DMS53 treated with DMSO at 0.1 percent for 48 hours (cell line): ENCODE data around the gene SESN1.

ENCODE experiments used
- DNase-seq: peaks from one replicate; lab custom pipeline; 2025; ENCODE audit not compliant: unreplicated experiment; lab: John Stamatoyannopoulos, UW

The SESN1 gene

GRCh38 chr6:108966251-108966650 is 128.4 kb downstream of the SESN1 start:
- no peak for DNase-seq

GRCh38 chr6:108961985-108962384 is 132.7 kb downstream of the SESN1 start:
- no peak for DNase-seq

- no peak for DNase-seq
Observed at GRCh38 chr6:108961077-108961476, 133.6 kb downstream of the SESN1 start.

- DNase-seq, result no peak
Observed at GRCh38 chr6:108960601-108961000, 134.0 kb downstream of the SESN1 start.

GRCh38 chr6:108959972-108960582 is 134.6 kb downstream of the SESN1 start:
- no peak for DNase-seq

- DNase-seq, result no peak
Observed at GRCh38 chr6:108958900-108959770, 135.5 kb downstream of the SESN1 start.

GRCh38 chr6:108957221-108957620 is 137.4 kb downstream of the SESN1 start:
- DNase-seq, result no peak

GRCh38 chr6:108955329-108955949 is 139.2 kb downstream of the SESN1 start:
- no peak for DNase-seq

- no peak for DNase-seq
Observed at GRCh38 chr6:108953681-108954080, 141.0 kb downstream of the SESN1 start.

GRCh38 chr6:108952776-108953486 is 141.7 kb downstream of the SESN1 start:
- no peak for DNase-seq

- DNase-seq, result no peak
Observed at GRCh38 chr6:108951351-108951953, 143.2 kb downstream of the SESN1 start.

GRCh38 chr6:108948181-108948661 is 146.4 kb downstream of the SESN1 start:
- DNase-seq, result peak; percentile 10

- peak; percentile 63 for DNase-seq
Observed at GRCh38 chr6:108947114-108947854, 147.4 kb downstream of the SESN1 start.

GRCh38 chr6:108946695-108947094 is 148.0 kb downstream of the SESN1 start:
- no peak for DNase-seq

- DNase-seq, result no peak
Observed at GRCh38 chr6:108945681-108946159, 148.9 kb downstream of the SESN1 start.

- no peak for DNase-seq
Observed at GRCh38 chr6:108944707-108945680, 149.7 kb downstream of the SESN1 start.

- no peak for DNase-seq
Observed at GRCh38 chr6:108944071-108944470, 150.6 kb downstream of the SESN1 start.

GRCh38 chr6:108942556-108943492 is 151.8 kb downstream of the SESN1 start:
- DNase-seq, result no peak
